RWPE1 (cell line): Measurements from ENCODE around the gene RAB11FIP4.

ENCODE experiments used
- CTCF ChIA-PET: fragments of 350-600 bp; sonication (Branson Sonifier 250); formaldehyde crosslinking; extraction: SDS; loops from one replicate; lab custom pipeline; 2021; lab: Yijun Ruan, JAX
- POLR2A ChIA-PET: fragments of 400-600 bp; formaldehyde crosslinking; extraction: SDS; loops from one replicate; lab custom pipeline; 2020; ENCODE audit warnings: antibody characterized with exemption; ENCODE audit not compliant: low non-redundant PET; lab: Yijun Ruan, JAX
- DNase-seq: peaks from one replicate; pipeline ENCODE4 v3.0.0; 2012; ENCODE audit warnings: low spot score
- H3K27ac ChIP-seq: fragments of 450-650 bp; 2 replicates; pipeline ENCODE4 v1.5.1; 2017
- TF ChIP-seq, protein P1 (sequence below): fragments of 450-650 bp; conservative IDR thresholded peaks from 2 replicates; pipeline ENCODE4 v1.5.1; 2017; ENCODE audit warnings: low read depth, mild to moderate bottlenecking

Gene RAB11FIP4

GRCh38 chr17:31522987-31523495, 131.6 kb downstream of the RAB11FIP4 start:
- H3K27ac ChIP-seq = no peak overlapping the region
- ChIA-PET POLR2A (interaction anchor here (0.6 kb wide), 1 partner anchor 423 kb away, joined by 5 read pairs; no protein-coding TSS in a partner anchor), CTCF (interaction anchor here (0.6 to 5.5 kb wide), 3 partner anchors 61 to 256 kb away, joined by 3 to 43 read pairs (median 5); no protein-coding TSS in a partner anchor)
- TF ChIP-seq, protein P1, sequence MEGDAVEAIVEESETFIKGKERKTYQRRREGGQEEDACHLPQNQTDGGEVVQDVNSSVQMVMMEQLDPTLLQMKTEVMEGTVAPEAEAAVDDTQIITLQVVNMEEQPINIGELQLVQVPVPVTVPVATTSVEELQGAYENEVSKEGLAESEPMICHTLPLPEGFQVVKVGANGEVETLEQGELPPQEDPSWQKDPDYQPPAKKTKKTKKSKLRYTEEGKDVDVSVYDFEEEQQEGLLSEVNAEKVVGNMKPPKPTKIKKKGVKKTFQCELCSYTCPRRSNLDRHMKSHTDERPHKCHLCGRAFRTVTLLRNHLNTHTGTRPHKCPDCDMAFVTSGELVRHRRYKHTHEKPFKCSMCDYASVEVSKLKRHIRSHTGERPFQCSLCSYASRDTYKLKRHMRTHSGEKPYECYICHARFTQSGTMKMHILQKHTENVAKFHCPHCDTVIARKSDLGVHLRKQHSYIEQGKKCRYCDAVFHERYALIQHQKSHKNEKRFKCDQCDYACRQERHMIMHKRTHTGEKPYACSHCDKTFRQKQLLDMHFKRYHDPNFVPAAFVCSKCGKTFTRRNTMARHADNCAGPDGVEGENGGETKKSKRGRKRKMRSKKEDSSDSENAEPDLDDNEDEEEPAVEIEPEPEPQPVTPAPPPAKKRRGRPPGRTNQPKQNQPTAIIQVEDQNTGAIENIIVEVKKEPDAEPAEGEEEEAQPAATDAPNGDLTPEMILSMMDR = no peak
- DNase-seq = no peak

DNA sequence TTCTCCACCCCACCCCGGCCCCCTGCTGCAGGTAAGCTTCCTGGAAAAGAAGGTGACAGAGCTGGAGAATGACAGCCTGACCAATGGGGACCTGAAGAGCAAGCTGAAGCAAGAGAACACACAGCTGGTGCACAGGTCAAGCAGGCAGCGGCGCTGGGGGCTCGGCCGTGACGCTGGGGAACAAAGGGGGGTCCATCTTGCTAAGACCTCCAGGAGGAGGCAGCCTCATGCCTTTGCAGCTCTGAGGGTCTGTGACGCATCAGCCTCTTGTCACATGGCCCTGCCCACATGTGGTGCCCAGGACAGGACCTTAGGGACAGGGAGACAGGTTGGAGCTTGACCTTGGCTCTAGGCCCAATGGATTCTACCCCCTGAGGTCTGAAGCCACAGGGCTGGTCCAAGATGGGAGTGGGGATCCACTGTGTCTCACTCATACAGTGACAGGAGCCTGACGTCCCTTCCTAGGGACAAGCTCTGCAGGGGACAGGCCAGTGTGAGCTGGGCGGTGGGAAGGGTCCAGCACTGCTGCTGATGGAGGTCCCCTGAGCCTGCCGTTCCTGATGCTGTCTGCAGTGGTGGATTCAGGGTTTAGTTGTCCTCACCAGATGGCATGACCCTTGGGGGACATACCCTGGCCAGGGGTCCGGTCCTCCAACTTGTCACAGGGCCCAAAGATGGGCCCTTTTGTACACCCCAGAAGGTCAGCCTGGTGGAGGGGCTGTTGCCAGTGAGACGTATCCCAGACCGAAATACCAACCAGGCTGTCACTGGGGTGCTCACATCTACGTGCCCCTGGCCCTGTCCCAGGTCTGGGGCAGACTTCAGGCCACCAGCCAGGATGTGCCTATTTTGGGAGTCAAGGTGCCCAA, 132.6 kb downstream of the RAB11FIP4 start:
- H3K27ac ChIP-seq = no peak overlapping the region
- no peak for DNase-seq
- CTCF ChIA-PET = interaction anchor here (0.5 to 5.5 kb wide), 9 partner anchors 10 to 257 kb away, joined by 3 to 43 read pairs (median 3); no protein-coding TSS in a partner anchor
- TF ChIP-seq, protein P1 = no peak
- POLR2A ChIA-PET = no interaction called here

- DNase-seq = peak; percentile 85
- ChIA-PET CTCF (interaction anchor here (0.5 to 5.5 kb wide), 10 partner anchors 8 to 599 kb away, joined by 3 to 43 read pairs (median 3); no protein-coding TSS in a partner anchor), POLR2A (no interaction called here)
- H3K27ac ChIP-seq = no peak overlapping the region
- TF ChIP-seq, protein P1 = peak; percentile 91
These were observed 133.7 kb downstream of the RAB11FIP4 start for GRCh38 chr17:31524926-31525800.

DNA sequence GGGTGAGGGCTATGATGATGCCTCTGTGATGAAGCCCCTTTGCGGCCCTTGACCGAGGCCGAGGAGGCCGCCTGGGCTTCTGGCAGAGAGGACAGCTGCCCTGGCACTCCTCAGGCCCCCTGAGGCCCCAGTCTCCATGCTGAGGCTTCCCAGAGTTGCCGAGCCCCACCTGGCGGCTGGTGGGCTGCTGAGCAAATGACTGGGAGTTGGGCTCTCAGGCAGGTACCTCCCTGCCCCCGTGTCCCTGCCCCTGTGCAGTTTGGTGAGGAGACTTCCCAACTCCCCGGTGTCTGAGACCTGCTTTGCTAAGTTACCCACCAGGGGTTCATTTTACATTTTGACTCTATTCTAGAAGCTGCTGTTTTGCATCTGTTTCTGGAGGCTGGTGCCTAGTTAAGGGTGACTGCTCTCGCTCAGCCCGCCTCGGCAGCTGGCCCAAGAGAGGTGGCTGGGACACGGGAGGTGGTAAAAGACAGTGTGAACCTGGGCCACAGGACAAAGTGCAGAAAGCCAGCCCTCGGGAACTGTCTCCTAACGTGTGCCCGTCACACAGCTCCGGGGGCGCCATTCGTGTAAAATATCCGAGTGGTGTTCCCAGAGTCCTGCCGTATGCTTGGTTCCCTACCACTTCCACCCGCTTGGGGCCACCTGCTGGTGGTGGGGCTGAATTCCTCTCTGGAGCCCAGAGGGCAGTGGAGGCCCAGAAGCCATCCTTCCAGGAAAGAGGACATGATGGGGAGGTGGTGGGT, 134.5 kb downstream of the RAB11FIP4 start:
- TF ChIP-seq, protein P1 = no peak
- ChIA-PET CTCF (interaction anchor here (0.6 to 5.5 kb wide), 7 partner anchors 9 to 316 kb away, joined by 3 to 43 read pairs (median 3); no protein-coding TSS in a partner anchor), POLR2A (no interaction called here)
- no peak overlapping the region for H3K27ac ChIP-seq
- DNase-seq = no peak

DNA sequence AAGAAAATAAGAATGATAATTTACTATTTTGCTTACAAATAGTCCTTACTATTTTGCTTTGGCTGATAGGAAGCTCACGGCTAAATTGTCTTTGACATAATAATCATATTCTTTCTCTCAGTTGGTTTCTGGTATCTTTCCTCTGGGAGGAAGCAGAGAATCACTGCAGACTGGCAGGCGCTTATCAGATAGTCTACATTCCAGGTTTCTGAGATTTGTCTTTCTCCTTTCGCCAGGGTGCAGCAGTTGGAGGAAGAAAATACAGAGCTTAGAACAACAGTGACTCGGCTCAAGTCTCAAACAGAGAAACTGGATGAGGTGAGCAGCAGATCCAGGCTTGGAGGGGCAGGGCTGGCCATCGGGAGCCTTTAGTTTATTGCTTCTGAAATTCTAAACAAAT, 136.1 kb downstream of the RAB11FIP4 start:
- ChIA-PET CTCF (interaction anchor here (1.2 to 2.7 kb wide), 2 partner anchors 90 to 138 kb away, joined by 5 to 12 read pairs; no protein-coding TSS in a partner anchor), POLR2A (no interaction called here)
- TF ChIP-seq, protein P1 = no peak
- DNase-seq = no peak
- no peak overlapping the region for H3K27ac ChIP-seq
